B cell (primary cell): ENCODE measurements around the gene SMIM20. TPM values are rescaled to one million over a fixed set of nuclear protein-coding genes. Genes with fewer than 3 reads are reported as not detected.

Experiments
- ATAC-seq: fragments of 200-7000 bp; cut with Tn5 transposase; one replicate; pipeline ENCODE4 v1.10.0; 2021; ENCODE audit warnings: low read depth, mild to moderate bottlenecking, moderate number of reproducible peaks, moderate library complexity
- CTCF ChIA-PET: fragments of 350-600 bp; sonication (Branson Sonifier 250); formaldehyde crosslinking; loops from one replicate; lab custom pipeline; 2021; ENCODE audit warnings: antibody characterized with exemption, inconsistent platforms; lab: Charles Lee
- POLR2A ChIA-PET: fragments of 350-600 bp; sonication (Branson Sonifier 250); formaldehyde crosslinking; loops from one replicate; lab custom pipeline; 2021; ENCODE audit warnings: antibody characterized with exemption; lab: Charles Lee
- DNase-seq: peaks from one replicate; pipeline ENCODE4 v3.0.0; 2013
- H2AFZ ChIP-seq: 2 replicates; pipeline ENCODE4 v1.6.1; 2012; ENCODE audit warnings: mild to moderate bottlenecking, low read depth, low read length; ENCODE audit not compliant: insufficient read depth, poor library complexity, severe bottlenecking
- H3K27ac ChIP-seq, 2 donors: 1 replicate in 1 of 2; 2 replicates in 1 of 2; pipeline ENCODE4 v1.5.1; 2012 to 2013; ENCODE audit warnings: low read length in 2 of 2, mild to moderate bottlenecking in 2 of 2, moderate library complexity in 1 of 2
- H3K27me3 ChIP-seq, 4 experiments: fragments of 200-600 bp in 1 of 4; sonication (generic) in 1 of 4; replicated peaks in 1 of 4; 1 replicate in 2 of 4; 2 replicates in 2 of 4; pipeline versions ENCODE4 v1.6.1 to v1.7.0; 2013 to 2016; ENCODE audit warnings: low read length in 3 of 4, mild to moderate bottlenecking in 2 of 4, mixed read lengths in 1 of 4, moderate library complexity in 1 of 4; ENCODE audit not compliant: insufficient read depth in 4 of 4, control insufficient read depth in 3 of 4; ENCODE audit errors: control extremely low read depth in 1 of 4
- H3K36me3 ChIP-seq, 2 experiments: replicated peaks in 1 of 2; 1 replicate in 1 of 2; 2 replicates in 1 of 2; pipeline versions ENCODE4 v1.6.1 to v1.7.1; 2013; ENCODE audit warnings: low read length in 1 of 2; ENCODE audit not compliant: insufficient read depth in 2 of 2, control insufficient read depth in 1 of 2; ENCODE audit errors: control extremely low read depth in 1 of 2, extremely low read depth in 1 of 2
- H3K4me1 ChIP-seq, 2 donors: fragments of 200-600 bp in 1 of 2; sonication (generic) in 1 of 2; 1 replicate in 1 of 2; 2 replicates in 1 of 2; pipeline versions ENCODE4 v1.5.1 to v1.6.1; 2013 to 2017; ENCODE audit warnings: low read length in 2 of 2; ENCODE audit not compliant: control insufficient read depth in 2 of 2, insufficient read depth in 2 of 2
- H3K4me2 ChIP-seq: replicated peaks from 2 replicates; pipeline ENCODE3; 2012; ENCODE audit warnings: mild to moderate bottlenecking, low read depth, low read length; ENCODE audit not compliant: poor library complexity, severe bottlenecking
- H3K4me3 ChIP-seq, 5 experiments: fragments of 200-600 bp in 1 of 5; sonication (generic) in 1 of 5; 1 replicate in 3 of 5; 2 replicates in 2 of 5; pipeline versions ENCODE4 v1.5.1 to v1.7.0; 2011 to 2016; ENCODE audit warnings: low read length in 4 of 5, mild to moderate bottlenecking in 4 of 5, low read depth in 2 of 5, control low read depth in 1 of 5, moderate library complexity in 1 of 5; ENCODE audit not compliant: insufficient read depth in 1 of 5; ENCODE audit errors: control extremely low read depth in 1 of 5, extremely low read depth in 1 of 5
- H3K79me2 ChIP-seq: fragments of 200-600 bp; sonication (generic); one replicate; pipeline ENCODE4 v1.6.0; 2016; ENCODE audit warnings: low read length; ENCODE audit not compliant: control insufficient read depth, insufficient read depth
- H3K9ac ChIP-seq: fragments of 200-600 bp; sonication (generic); 2 replicates; pipeline ENCODE4 v1.6.1; 2017; ENCODE audit warnings: mild to moderate bottlenecking, low read length, moderate library complexity
- H3K9me3 ChIP-seq, 3 donors: one replicate each; pipeline versions ENCODE4 v1.6.1 to v1.7.1; 2013; ENCODE audit warnings: low read length in 2 of 3; ENCODE audit not compliant: control insufficient read depth in 2 of 3, insufficient read depth in 1 of 3; ENCODE audit errors: control extremely low read depth in 1 of 3
- H4K20me1 ChIP-seq: 2 replicates; pipeline ENCODE4 v1.6.0; 2012; ENCODE audit warnings: mild to moderate bottlenecking, low read length; ENCODE audit not compliant: insufficient read depth, control insufficient read depth, poor library complexity, severe bottlenecking
- H3K27ac Mint-ChIP-seq: one replicate; pipeline ENCODE4 v1.8.0; 2021; ENCODE audit warnings: mixed read lengths
- H3K27me3 Mint-ChIP-seq: one replicate; pipeline ENCODE4 v1.8.0; 2021; ENCODE audit warnings: mixed read lengths
- H3K4me1 Mint-ChIP-seq: one replicate; pipeline ENCODE4 v1.8.0; 2021; ENCODE audit warnings: mixed read lengths
- H3K4me3 Mint-ChIP-seq: one replicate; pipeline ENCODE4 v1.8.0; 2021; ENCODE audit warnings: mixed read lengths
- H3K9me3 Mint-ChIP-seq: one replicate; pipeline ENCODE4 v1.8.0; 2022; ENCODE audit warnings: mixed read lengths; ENCODE audit not compliant: insufficient read depth
- CTCF ChIP-seq: fragments of 200-600 bp; IDR thresholded peaks from one replicate; pipeline ENCODE4 v1.8.0; 2022; ENCODE audit warnings: antibody characterized with exemption, mild to moderate bottlenecking
- EZH2 ChIP-seq: IDR thresholded peaks from 2 replicates; pipeline ENCODE4 v1.6.1; 2012; ENCODE audit warnings: borderline replicate concordance, low read depth, mild to moderate bottlenecking, moderate library complexity, low read length; ENCODE audit not compliant: insufficient read depth, poor library complexity, severe bottlenecking
- WGBS: methylation state at CpG from one replicate; pipeline ENCODE4 v1.1.5; 2013; ENCODE audit warnings: missing lambda C conversion rate; ENCODE audit not compliant: insufficient coverage; 5-methylcytosine and 5-hydroxymethylcytosine counted together
- intact Hi-C: fragments of 100-400 bp; cut with micrococcal nuclease; formaldehyde crosslinking; loops from one replicate; pipeline ENCODE4 v1.10.0; 2022
- polyA plus RNA-seq: library from polyadenylated mRNA; depleted of rRNA; stranded (reverse); fragments of >200 nt; gene quantifications from 2 replicates; pipeline ENCODE4 v1.2.3, GENCODE V29; 2012
- total RNA-seq, 2 donors: library from RNA; stranded (reverse); fragments of 120-200 nt in 1 of 2; gene quantifications; 1 replicate in 1 of 2; 2 replicates in 1 of 2; pipeline versions ENCODE4 v1.2.3 to v1.2.4, GENCODE V29; 2013 to 2022

Gene SMIM20
- total and polyA plus RNA-seq, 2 donors (not counting 1 experiment from before 2014, with no cell fraction given) = 12.6 to 20.2 TPM

GRCh38 chr4:25950461-25951389 is 36.7 kb downstream of the SMIM20 start:
- H3K36me3 ChIP-seq = no peaks in the 10 kb centered on the region
- peaks cover 0 to 3% (median 0%) of the 10 kb centered on the region in 3 donors for H3K9me3 ChIP-seq
- H3K4me1 ChIP-seq = no peaks in the 10 kb centered on the region
- Mint-ChIP-seq H3K4me1 (no peaks in the 10 kb centered on the region), H3K9me3 (no peaks in the 10 kb centered on the region), H3K4me3 (no peak overlapping the region), H3K27me3 (peaks cover 45% of the 10 kb centered on the region), H3K27ac (no peak overlapping the region)
- H3K4me3 ChIP-seq = no peak overlapping the region
- WGBS = 70% methylated on average over 7 of the region's 10 CpGs
- CTCF ChIA-PET = no interaction called here
- no peaks in the 10 kb centered on the region for H4K20me1 ChIP-seq
- no peaks in the 10 kb centered on the region for H3K79me2 ChIP-seq
- ATAC-seq (no peak), DNase-seq (no peak)
- no peak overlapping the region for H2AFZ ChIP-seq
- H3K4me2 ChIP-seq = no peak overlapping the region
- TF ChIP-seq CTCF = no peak
- TF ChIP-seq EZH2 = no peak
- H3K9ac ChIP-seq = no peak overlapping the region
- H3K27ac ChIP-seq = no peak overlapping the region
- POLR2A ChIA-PET = no interaction called here
- H3K27me3 ChIP-seq = peaks cover 0 to 3% (median 0%) of the 10 kb centered on the region in 4 experiments
- intact Hi-C loops = no loop called here

GRCh38 chr4:25951390-25951952 is 37.5 kb downstream of the SMIM20 start:
- no peaks in the 10 kb centered on the region for H3K79me2 ChIP-seq
- ATAC-seq = no peak
- peaks cover 0 to 3% (median 0%) of the 10 kb centered on the region in 3 donors for H3K9me3 ChIP-seq
- CTCF ChIA-PET = no interaction called here
- no peaks in the 10 kb centered on the region for H3K36me3 ChIP-seq
- WGBS = 80% methylated on average over 2 of the region's 6 CpGs
- no peak for DNase-seq
- no peaks in the 10 kb centered on the region for H4K20me1 ChIP-seq
- POLR2A ChIA-PET = no interaction called here
- H3K27me3 ChIP-seq = peaks cover 0 to 3% (median 0%) of the 10 kb centered on the region in 4 experiments
- intact Hi-C loops = no loop called here
- no peak overlapping the region for H3K4me3 ChIP-seq
- Mint-ChIP-seq H3K27ac (no peak overlapping the region), H3K27me3 (peaks cover 45% of the 10 kb centered on the region), H3K4me3 (no peak overlapping the region), H3K4me1 (no peaks in the 10 kb centered on the region), H3K9me3 (no peaks in the 10 kb centered on the region)
- H3K9ac ChIP-seq = no peak overlapping the region
- TF ChIP-seq EZH2 (no peak), CTCF (no peak)
- H2AFZ ChIP-seq = no peak overlapping the region
- no peaks in the 10 kb centered on the region for H3K4me1 ChIP-seq
- H3K4me2 ChIP-seq = no peak overlapping the region
- H3K27ac ChIP-seq = no peak overlapping the region
